ENCODE results near the gene IFNL2. TPM values are rescaled to one million over a fixed set of nuclear protein-coding genes. Genes with fewer than 3 reads are reported as not detected.

IFNL2 gene
- total and polyA plus RNA-seq, 2 donors (not counting 3 experiments of a cell fraction or from before 2014, with no cell fraction given) = not detected

- H3K9me3 ChIP-seq (replicated peaks; ENCODE audit: control insufficient read depth, insufficient read depth, low read length) = no peaks in the 10 kb centered on the region
- no TSS peak for BruUV-seq (replicated peaks)
- H2AFZ ChIP-seq (ENCODE audit: low read depth, low read length) = no peak overlapping the region
- no peak overlapping the region for H3K4me2 ChIP-seq (ENCODE audit: insufficient read depth, low read length)
- POLR2A ChIA-PET = no interaction called here
- no peaks in the 10 kb centered on the region for H3K4me1 ChIP-seq (ENCODE audit: control insufficient read depth, extremely low read depth, insufficient read depth, low read length)
- no peak overlapping the region for H3K27ac ChIP-seq (ENCODE audit: insufficient read depth, low read depth, low read length)
- intact Hi-C loops (cut with micrococcal nuclease) (no loop called here), dilution Hi-C loops (cut with MboI; ENCODE audit: extremely low pct_ligation_motif_present, low sequenced_read_pairs) (no loop called here)
- TF ChIP-seq POLR2AphosphoS5 (IDR thresholded peaks at IDR 0.05; ENCODE audit: insufficient read depth, low read depth, low read length) (no peak), EZH2 (IDR thresholded peaks at IDR 0.05; ENCODE audit: borderline replicate concordance, low read depth, low read length, severe bottlenecking) (no peak), GATA2 (IDR thresholded peaks at IDR 0.05; ENCODE audit: insufficient read depth, insufficient read length, low read depth, low read length) (no peak), CTCF (IDR thresholded peaks at IDR 0.05; ENCODE audit: extremely low read depth in 1 of 2, insufficient read depth in 1 of 2, low read depth in 1 of 2, low read length in 2 of 2) (no peak), FOS (IDR thresholded peaks at IDR 0.05; ENCODE audit: borderline replicate concordance, insufficient read depth, low read length) (no peak), JUN (IDR thresholded peaks at IDR 0.05; ENCODE audit: borderline replicate concordance, insufficient read depth, insufficient read length, low read depth) (no peak), POLR2A (IDR thresholded peaks at IDR 0.05; ENCODE audit: low read depth, low read length) (no peak), MAX (IDR thresholded peaks at IDR 0.05; ENCODE audit: insufficient read depth, insufficient read length) (no peak), MYC (IDR thresholded peaks at IDR 0.05; ENCODE audit: low read depth, low read length) (no peak)
- no peaks in the 10 kb centered on the region for H4K20me1 ChIP-seq (replicated peaks; ENCODE audit: control insufficient read depth, extremely low read depth, insufficient read depth, low read length)
- no peak overlapping the region for H3K9ac ChIP-seq (replicated peaks; ENCODE audit: extremely low read depth, insufficient read depth, low read length)
- H3K79me2 ChIP-seq (ENCODE audit: control insufficient read depth, insufficient read depth, low read length) = no peaks in the 10 kb centered on the region
- H3K27me3 ChIP-seq (ENCODE audit: control insufficient read depth in 2 of 2, insufficient read depth in 2 of 2, low read length in 2 of 2) = peaks cover 16 to 25% of the 10 kb centered on the region in 2 experiments
- DNase-seq (ENCODE audit: low read depth, low spot score) = no peak
- no peaks in the 10 kb centered on the region for H3K9me1 ChIP-seq (replicated peaks; ENCODE audit: control insufficient read depth, extremely low read depth, insufficient read depth, low read length)
- no peaks in the 10 kb centered on the region for H3K36me3 ChIP-seq (ENCODE audit: control insufficient read depth in 2 of 2, extremely low read depth in 1 of 2, insufficient read depth in 2 of 2, low read length in 2 of 2)
- CTCF ChIA-PET = interaction anchor here (1.1 to 2.6 kb wide), 2 partner anchors 10 to 17 kb away, joined by 3 to 8 read pairs; no protein-coding TSS in a partner anchor
- H3K4me3 ChIP-seq (replicated peaks in 1 of 3; ENCODE audit: insufficient read depth in 1 of 3, low read depth in 1 of 3, low read length in 3 of 3) = no peak overlapping the region
- no peak for FAIRE-seq
Observed at GRCh38 chr19:39310558-39311311, 42.5 kb downstream of the IFNL2 start.

All from endothelial cell of umbilical vein (primary cell).